WERI-Rb-1 (cell line): Measurements from ENCODE around the gene COMMD1.

ENCODE experiments used
- DNase-seq: peaks from one replicate; pipeline ENCODE4 v3.0.0-alpha.2; 2020
- H3K27ac ChIP-seq: fragments of 250-450 bp; sonication (Bioruptor Pico); 2 replicates; pipeline ENCODE4 v1.5.1; 2020; ENCODE audit warnings: mild to moderate bottlenecking, moderate library complexity
- H3K27me3 ChIP-seq: fragments of 250-450 bp; sonication (Bioruptor Pico); 2 replicates; pipeline ENCODE4 v1.5.1; 2021; ENCODE audit warnings: mild to moderate bottlenecking, low read depth, moderate library complexity; ENCODE audit not compliant: insufficient read depth, severe bottlenecking
- H3K36me3 ChIP-seq: fragments of 250-450 bp; sonication (Bioruptor Pico); 2 replicates; pipeline ENCODE4 v1.5.1; 2020; ENCODE audit warnings: mild to moderate bottlenecking, moderate library complexity
- H3K4me3 ChIP-seq: 2 replicates; pipeline ENCODE4 v1.5.1; 2011; ENCODE audit warnings: low read depth, mild to moderate bottlenecking, control low read depth, low read length
- H3K9me3 ChIP-seq: fragments of 250-450 bp; sonication (Bioruptor Pico); 2 replicates; pipeline ENCODE4 v1.5.1; 2021; ENCODE audit warnings: mild to moderate bottlenecking, moderate library complexity; ENCODE audit not compliant: severe bottlenecking
- TF ChIP-seq, protein P1 (sequence below): IDR thresholded peaks from 2 replicates; pipeline ENCODE4 v1.5.1; 2011; ENCODE audit warnings: low read depth, mild to moderate bottlenecking, control low read depth, inconsistent platforms, low read length

COMMD1 gene

DNA sequence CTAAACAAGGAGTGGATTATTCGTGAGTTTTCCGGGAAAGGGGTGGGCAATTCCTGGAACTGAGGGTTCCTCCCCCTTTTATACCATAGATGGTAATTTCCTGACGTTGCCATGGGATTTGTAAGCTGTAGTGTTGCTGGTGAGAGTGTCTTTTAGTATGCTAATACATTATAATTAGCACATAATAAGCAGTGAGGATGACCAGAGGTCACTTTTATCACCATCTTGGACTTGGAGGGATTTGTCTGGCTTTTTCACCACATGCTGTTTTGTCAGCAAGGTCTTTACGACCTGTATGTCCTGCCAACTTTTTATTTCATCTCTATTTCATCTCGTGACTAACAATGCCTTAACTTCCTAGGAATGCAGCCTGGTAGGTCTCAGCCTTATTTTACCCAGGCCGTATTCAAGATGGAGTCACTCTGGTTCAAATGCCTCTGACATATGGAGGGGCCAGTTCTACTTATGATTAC lies 165.7 kb downstream of the COMMD1 start:
- no peak for DNase-seq

DNA sequence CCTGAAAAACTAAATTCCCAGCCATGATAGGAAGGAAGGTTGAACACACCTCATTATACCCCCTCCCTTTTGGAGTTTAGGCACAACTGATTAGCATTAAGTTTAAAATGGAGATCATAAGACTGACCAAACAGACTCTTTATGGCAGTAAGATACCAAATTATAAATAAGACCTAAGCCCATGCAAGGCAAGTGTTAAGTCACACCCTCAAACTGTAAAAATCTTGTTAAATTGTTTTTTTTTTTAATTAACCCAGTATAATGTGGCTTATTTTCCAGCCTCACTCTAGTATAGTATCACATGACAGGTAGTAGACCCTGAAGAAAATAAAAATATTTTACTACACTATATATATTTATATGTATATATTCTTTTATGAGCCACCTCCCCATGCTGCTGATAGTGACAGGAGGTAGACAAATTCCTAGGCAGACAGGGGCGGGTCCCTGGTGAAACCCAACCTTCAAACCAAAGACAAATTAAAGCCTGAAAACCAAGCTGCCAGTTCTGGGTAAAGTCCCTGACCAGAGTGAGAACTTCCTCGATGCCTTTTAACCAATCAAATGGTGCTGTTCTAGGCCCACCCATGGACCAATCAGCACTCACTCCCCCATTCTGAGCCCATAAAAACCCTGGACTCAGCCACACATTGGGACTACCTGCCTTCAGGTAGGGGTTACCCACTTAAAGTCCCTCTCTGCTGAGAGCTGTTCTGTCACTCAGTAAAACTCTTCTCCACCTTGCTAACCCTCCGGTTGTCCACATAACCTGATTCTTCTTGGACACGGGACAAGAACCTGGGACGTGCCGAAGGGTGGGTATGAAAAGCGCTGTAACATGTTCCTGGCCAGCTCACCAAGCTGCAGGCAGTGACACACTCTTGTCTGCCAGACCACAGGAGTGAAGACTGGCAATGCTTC lies 166.5 kb downstream of the COMMD1 start:
- H3K36me3 ChIP-seq = peaks cover 5% of the 10 kb centered on the region; the same call in 1 of the 2 replicates
- no peak for DNase-seq
- no peaks in the 10 kb centered on the region for H3K27me3 ChIP-seq
- H3K9me3 ChIP-seq = peaks cover 13% of the 10 kb centered on the region
- H3K4me3 ChIP-seq = no peak overlapping the region
- H3K27ac ChIP-seq = no peak overlapping the region
- TF ChIP-seq, protein P1, sequence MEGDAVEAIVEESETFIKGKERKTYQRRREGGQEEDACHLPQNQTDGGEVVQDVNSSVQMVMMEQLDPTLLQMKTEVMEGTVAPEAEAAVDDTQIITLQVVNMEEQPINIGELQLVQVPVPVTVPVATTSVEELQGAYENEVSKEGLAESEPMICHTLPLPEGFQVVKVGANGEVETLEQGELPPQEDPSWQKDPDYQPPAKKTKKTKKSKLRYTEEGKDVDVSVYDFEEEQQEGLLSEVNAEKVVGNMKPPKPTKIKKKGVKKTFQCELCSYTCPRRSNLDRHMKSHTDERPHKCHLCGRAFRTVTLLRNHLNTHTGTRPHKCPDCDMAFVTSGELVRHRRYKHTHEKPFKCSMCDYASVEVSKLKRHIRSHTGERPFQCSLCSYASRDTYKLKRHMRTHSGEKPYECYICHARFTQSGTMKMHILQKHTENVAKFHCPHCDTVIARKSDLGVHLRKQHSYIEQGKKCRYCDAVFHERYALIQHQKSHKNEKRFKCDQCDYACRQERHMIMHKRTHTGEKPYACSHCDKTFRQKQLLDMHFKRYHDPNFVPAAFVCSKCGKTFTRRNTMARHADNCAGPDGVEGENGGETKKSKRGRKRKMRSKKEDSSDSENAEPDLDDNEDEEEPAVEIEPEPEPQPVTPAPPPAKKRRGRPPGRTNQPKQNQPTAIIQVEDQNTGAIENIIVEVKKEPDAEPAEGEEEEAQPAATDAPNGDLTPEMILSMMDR = no peak

More for the DNA sequence above, 165.7 kb downstream of the COMMD1 start:
- peaks cover 13% of the 10 kb centered on the region for H3K9me3 ChIP-seq
- no peak overlapping the region for H3K27ac ChIP-seq
- H3K4me3 ChIP-seq = no peak overlapping the region
- TF ChIP-seq, protein P1 = no peak
- H3K27me3 ChIP-seq = no peaks in the 10 kb centered on the region
- H3K36me3 ChIP-seq = peaks cover 5% of the 10 kb centered on the region; the same call in 1 of the 2 replicates

DNA sequence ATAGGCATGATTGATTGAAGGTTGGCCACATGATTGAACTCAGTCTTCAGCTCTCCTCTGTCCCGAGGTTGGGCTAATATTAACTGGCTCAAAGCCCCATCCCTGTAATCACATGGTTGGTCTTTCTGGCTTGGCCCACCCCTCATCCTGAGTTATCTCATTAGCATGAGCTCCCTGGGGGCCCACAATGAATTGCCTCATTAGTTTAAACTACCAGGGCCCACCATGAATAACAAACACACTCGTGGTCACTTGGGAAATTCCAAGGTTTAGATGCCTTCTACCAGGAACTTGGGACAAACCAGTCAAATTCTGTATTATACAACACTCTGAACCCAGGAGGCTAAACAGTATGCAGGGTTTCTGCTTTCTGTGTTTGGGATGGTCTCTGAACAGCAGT lies 168.8 kb downstream of the COMMD1 start:
- H3K27ac ChIP-seq = no peak overlapping the region
- no peak for DNase-seq
- H3K9me3 ChIP-seq = peaks cover 13% of the 10 kb centered on the region
- H3K4me3 ChIP-seq = no peak overlapping the region
- TF ChIP-seq, protein P1 = no peak
- peaks cover 5% of the 10 kb centered on the region; the same call in 1 of the 2 replicates for H3K36me3 ChIP-seq
- H3K27me3 ChIP-seq = no peaks in the 10 kb centered on the region

DNA sequence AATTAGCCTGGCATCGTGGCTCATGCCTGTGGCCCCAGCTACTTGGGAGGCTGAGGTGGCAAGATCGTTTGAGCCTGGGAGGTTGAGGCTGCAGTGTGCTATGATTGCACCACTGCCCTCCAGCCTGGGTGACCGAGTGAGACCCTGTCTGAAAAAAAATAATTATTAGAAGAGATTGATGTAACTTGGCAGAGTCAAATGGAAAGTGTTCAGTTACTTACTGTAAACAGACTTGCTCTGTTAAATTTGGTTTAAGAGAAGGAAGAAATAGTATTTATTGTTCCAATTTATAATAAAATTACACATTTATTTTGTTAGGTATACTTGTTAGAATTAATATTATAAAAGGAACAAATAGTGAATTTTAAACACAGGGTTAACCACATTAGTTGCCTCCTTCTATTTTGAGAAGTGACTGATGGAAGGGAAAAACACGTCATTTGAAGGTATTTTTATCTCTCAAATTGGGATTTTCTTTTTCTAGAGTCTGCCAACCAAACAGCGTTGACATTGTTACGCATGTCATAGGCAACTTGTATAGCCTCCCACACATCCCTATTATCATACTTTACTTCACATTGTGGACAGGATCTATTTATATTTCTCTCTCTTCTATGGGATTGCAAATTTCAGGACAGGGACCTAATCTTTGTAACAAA lies 171.6 kb downstream of the COMMD1 start:
- Histone ChIP-seq H3K9me3 (peaks cover 9% of the 10 kb centered on the region), H3K27me3 (no peaks in the 10 kb centered on the region), H3K36me3 (peaks cover 5% of the 10 kb centered on the region; the same call in 1 of the 2 replicates), H3K4me3 (no peak overlapping the region), H3K27ac (no peak overlapping the region)
- no peak for DNase-seq
- TF ChIP-seq, protein P1 = no peak

DNA sequence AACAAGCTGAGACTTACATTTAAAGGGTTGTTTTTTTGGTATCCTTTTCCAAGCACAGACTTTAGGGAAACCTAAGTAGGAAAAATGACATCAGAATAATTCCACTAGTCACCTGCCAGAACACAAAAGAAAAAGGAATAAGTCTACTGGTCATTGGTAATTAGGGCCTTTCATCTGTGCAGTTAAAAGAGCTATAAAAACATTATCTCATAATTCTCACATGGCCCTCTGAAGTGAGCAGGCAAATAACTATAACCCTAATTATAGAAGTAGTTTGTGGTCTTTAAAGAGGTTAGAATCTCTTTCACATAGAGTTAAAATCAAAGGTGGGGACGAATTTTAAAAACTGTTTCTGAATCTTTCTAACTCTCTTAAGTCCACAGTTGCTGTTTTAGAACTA lies 179.3 kb downstream of the COMMD1 start:
- Histone ChIP-seq H3K4me3 (no peak overlapping the region), H3K36me3 (no peaks in the 10 kb centered on the region), H3K27me3 (no peaks in the 10 kb centered on the region), H3K9me3 (no peaks in the 10 kb centered on the region), H3K27ac (no peak overlapping the region)
- TF ChIP-seq, protein P1 = no peak
- no peak for DNase-seq
